Large intestine (tissue), 3 donors: ENCODE data around the gene PAK4. TPM values are rescaled to one million over a fixed set of nuclear protein-coding genes. Genes with fewer than 3 reads are reported as not detected.

Experiments
- DNase-seq, 2 donors: peaks; one replicate each; pipeline versions ENCODE4 v3.0.0 to v3.0.0-alpha.2; 2013
- H3K27ac ChIP-seq: one replicate; pipeline ENCODE4 v1.5.1; 2013; ENCODE audit warnings: low read length
- H3K27me3 ChIP-seq: 2 replicates; pipeline ENCODE4 v1.6.1; 2013; ENCODE audit warnings: low read length; ENCODE audit not compliant: control insufficient read depth, insufficient read depth
- H3K36me3 ChIP-seq: 2 replicates; pipeline ENCODE4 v1.6.1; 2013; ENCODE audit warnings: low read length; ENCODE audit not compliant: control insufficient read depth, insufficient read depth
- H3K4me1 ChIP-seq: one replicate; pipeline ENCODE4 v1.6.1; 2013; ENCODE audit warnings: low read length; ENCODE audit not compliant: control insufficient read depth, insufficient read depth
- H3K4me3 ChIP-seq: one replicate; pipeline ENCODE4 v1.5.1; 2013; ENCODE audit warnings: low read length
- H3K9me3 ChIP-seq: one replicate; pipeline ENCODE4 v1.6.1; 2013; ENCODE audit warnings: mild to moderate bottlenecking, low read depth, low read length, moderate library complexity; ENCODE audit not compliant: control insufficient read depth
- WGBS: methylation state at CpG from one replicate; pipeline ENCODE4 v1.1.5; 2013; ENCODE audit warnings: low lambda C conversion rate; ENCODE audit not compliant: insufficient coverage; 5-methylcytosine and 5-hydroxymethylcytosine counted together
- polyA plus RNA-seq: library from polyadenylated mRNA; unstranded; fragments of 120-200 nt; gene quantifications from one replicate; pipeline ENCODE4 v1.2.1, GENCODE V29; 2013

Gene PAK4
- polyA plus RNA-seq, 1 donor: 59.6 TPM

- 100% methylated on average over 1 of the region's 4 CpGs for WGBS
- no peaks in the 10 kb centered on the region for H3K9me3 ChIP-seq
- no peak overlapping the region for H3K27ac ChIP-seq
- H3K4me1 ChIP-seq: no peaks in the 10 kb centered on the region
- no peak for DNase-seq
- H3K4me3 ChIP-seq: no peak overlapping the region
- peaks cover 36% of the 10 kb centered on the region for H3K36me3 ChIP-seq
- H3K27me3 ChIP-seq: no peaks in the 10 kb centered on the region
Measured at GRCh38 chr19:39182174-39182505, 56.6 kb downstream of the PAK4 start.

- no peaks in the 10 kb centered on the region for H3K9me3 ChIP-seq
- H3K27ac ChIP-seq: no peak overlapping the region
- no peaks in the 10 kb centered on the region for H3K4me1 ChIP-seq
- peaks cover 27% of the 10 kb centered on the region for H3K36me3 ChIP-seq
- no peak overlapping the region for H3K4me3 ChIP-seq
- no peak for DNase-seq
- WGBS: 100% methylated on average over 1 of the region's 8 CpGs
- H3K27me3 ChIP-seq: peaks cover 3% of the 10 kb centered on the region
Measured at GRCh38 chr19:39183104-39183503, 57.5 kb downstream of the PAK4 start.

- no peak for DNase-seq
- Histone ChIP-seq H3K4me3 (no peak overlapping the region), H3K27me3 (peaks cover 3% of the 10 kb centered on the region), H3K27ac (no peak overlapping the region), H3K4me1 (no peaks in the 10 kb centered on the region), H3K36me3 (peaks cover 3% of the 10 kb centered on the region), H3K9me3 (no peaks in the 10 kb centered on the region)
- 100% methylated on average over 4 of the region's 8 CpGs for WGBS
Measured at GRCh38 chr19:39186391-39186790, 60.8 kb downstream of the PAK4 start.

GRCh38 chr19:39187552-39187943 is 62.0 kb downstream of the PAK4 start:
- no peak for DNase-seq
- H3K27ac ChIP-seq: no peak overlapping the region
- H3K9me3 ChIP-seq: no peaks in the 10 kb centered on the region
- H3K36me3 ChIP-seq: no peaks in the 10 kb centered on the region
- no CpG with 5 or more reads among the region's 8 CpGs for WGBS
- no peak overlapping the region for H3K4me3 ChIP-seq
- H3K4me1 ChIP-seq: no peaks in the 10 kb centered on the region
- H3K27me3 ChIP-seq: peaks cover 3% of the 10 kb centered on the region

- no CpG with 5 or more reads among the region's 6 CpGs for WGBS
- DNase-seq: no peak
- Histone ChIP-seq H3K9me3 (no peaks in the 10 kb centered on the region), H3K36me3 (no peaks in the 10 kb centered on the region), H3K27ac (no peak overlapping the region), H3K4me1 (peaks cover 5% of the 10 kb centered on the region), H3K4me3 (no peak overlapping the region), H3K27me3 (peaks cover 3% of the 10 kb centered on the region)
Measured at GRCh38 chr19:39188960-39189359, 63.4 kb downstream of the PAK4 start.

DNA sequence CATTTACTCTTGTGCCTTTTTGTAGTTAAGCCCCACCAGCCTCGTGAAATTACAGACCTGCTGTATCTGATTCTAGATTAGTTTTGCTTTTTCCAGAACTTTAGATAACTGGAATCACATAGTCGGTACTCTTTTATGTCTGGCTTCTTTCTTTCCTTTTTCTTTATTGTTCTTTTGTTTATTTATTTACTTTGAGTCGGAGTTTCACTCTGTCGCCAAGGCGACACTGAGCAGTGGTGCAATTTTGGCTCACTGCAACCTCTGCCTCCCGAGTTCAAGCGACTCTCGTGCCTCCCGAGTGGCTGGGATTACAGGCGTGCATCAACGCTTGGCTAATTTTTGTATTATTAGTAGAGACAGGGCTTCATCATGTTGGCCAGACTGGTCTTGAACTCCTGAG is 65.2 kb downstream of the PAK4 start:
- Histone ChIP-seq H3K4me3 (no peak overlapping the region), H3K4me1 (peaks cover 12% of the 10 kb centered on the region), H3K9me3 (no peaks in the 10 kb centered on the region), H3K27me3 (peaks cover 13% of the 10 kb centered on the region), H3K36me3 (no peaks in the 10 kb centered on the region), H3K27ac (no peak overlapping the region)
- WGBS: 25% methylated on average over 2 of the region's 11 CpGs
- no peak for DNase-seq

- H3K36me3 ChIP-seq: no peaks in the 10 kb centered on the region
- WGBS: no CpG with 5 or more reads among the region's 2 CpGs
- H3K27ac ChIP-seq: no peak overlapping the region
- peaks cover 19% of the 10 kb centered on the region for H3K4me1 ChIP-seq
- H3K9me3 ChIP-seq: no peaks in the 10 kb centered on the region
- peaks cover 31% of the 10 kb centered on the region for H3K27me3 ChIP-seq
- no peak for DNase-seq
- H3K4me3 ChIP-seq: no peak overlapping the region
Measured at GRCh38 chr19:39192846-39193245, 67.3 kb downstream of the PAK4 start.

GRCh38 chr19:39193803-39194202 is 68.2 kb downstream of the PAK4 start:
- peak; percentile 54 to 76 for DNase-seq

GRCh38 chr19:39194832-39195542 is 69.4 kb downstream of the PAK4 start:
- DNase-seq: peak in 1 of 2 donors; percentile 62
- WGBS: no CpG with 5 or more reads among the region's 9 CpGs
- H3K9me3 ChIP-seq: no peaks in the 10 kb centered on the region
- H3K4me3 ChIP-seq: no peak overlapping the region
- H3K27ac ChIP-seq: no peak overlapping the region
- peaks cover 49% of the 10 kb centered on the region for H3K27me3 ChIP-seq
- no peaks in the 10 kb centered on the region for H3K36me3 ChIP-seq
- peaks cover 19% of the 10 kb centered on the region for H3K4me1 ChIP-seq

More at GRCh38 chr19:39193803-39194202, 68.2 kb downstream of the PAK4 start:
- no peak overlapping the region for H3K4me3 ChIP-seq
- peaks cover 19% of the 10 kb centered on the region for H3K4me1 ChIP-seq
- WGBS: no CpG with 5 or more reads among the region's 8 CpGs
- no peaks in the 10 kb centered on the region for H3K36me3 ChIP-seq
- H3K27me3 ChIP-seq: peaks cover 40% of the 10 kb centered on the region
- H3K9me3 ChIP-seq: no peaks in the 10 kb centered on the region
- no peak overlapping the region for H3K27ac ChIP-seq

GRCh38 chr19:39195755-39196154 is 70.2 kb downstream of the PAK4 start:
- WGBS: no CpG with 5 or more reads among the region's 9 CpGs

GRCh38 chr19:39196320-39196719 is 70.7 kb downstream of the PAK4 start:
- no CpG with 5 or more reads among the region's 7 CpGs for WGBS

More at GRCh38 chr19:39195755-39196154, 70.2 kb downstream of the PAK4 start:
- peaks cover 19% of the 10 kb centered on the region for H3K4me1 ChIP-seq
- peaks cover 3% of the 10 kb centered on the region for H3K9me3 ChIP-seq
- no peak overlapping the region for H3K27ac ChIP-seq
- H3K36me3 ChIP-seq: no peaks in the 10 kb centered on the region
- no peak overlapping the region for H3K4me3 ChIP-seq
- no peak for DNase-seq
- peaks cover 55% of the 10 kb centered on the region for H3K27me3 ChIP-seq

More at GRCh38 chr19:39196320-39196719, 70.7 kb downstream of the PAK4 start:
- peaks cover 19% of the 10 kb centered on the region for H3K4me1 ChIP-seq
- DNase-seq: no peak
- peaks cover 3% of the 10 kb centered on the region for H3K9me3 ChIP-seq
- H3K27ac ChIP-seq: no peak overlapping the region
- no peaks in the 10 kb centered on the region for H3K36me3 ChIP-seq
- peaks cover 58% of the 10 kb centered on the region for H3K27me3 ChIP-seq
- no peak overlapping the region for H3K4me3 ChIP-seq
